Measurements from ENCODE around the gene SLC2A13.
"Not testable (repeated sequence)": the region's sequence is repeated elsewhere in the genome, so short reads cannot be mapped to it uniquely, and the experiment has no call there.

Gene SLC2A13

GRCh38 chr12:39867631-39868327, 238.1 kb downstream of the SLC2A13 start:
- no peak overlapping the region for H3K4me3 ChIP-seq (ENCODE audit: low read length)
- H3K27ac ChIP-seq (ENCODE audit: low read depth, low read length) = no peak overlapping the region
- no CpG with 5 or more reads among the region's 1 CpG for WGBS
- peaks cover 7% of the 10 kb centered on the region for H3K36me3 ChIP-seq (ENCODE audit: insufficient read depth, low read length)
- H3K27me3 ChIP-seq (ENCODE audit: insufficient read depth, low read length) = no peaks in the 10 kb centered on the region
- no peaks in the 10 kb centered on the region for H3K9me3 ChIP-seq (ENCODE audit: insufficient read depth, low read depth, low read length)
- H3K4me1 ChIP-seq (ENCODE audit: insufficient read depth, low read length) = no peaks in the 10 kb centered on the region
- no peak overlapping the region for H3K9ac ChIP-seq (ENCODE audit: low read depth, low read length)

- Histone ChIP-seq H3K4me3 (ENCODE audit: low read length) (no peak overlapping the region), H3K9me3 (ENCODE audit: insufficient read depth, low read depth, low read length) (no peaks in the 10 kb centered on the region), H3K4me1 (ENCODE audit: insufficient read depth, low read length) (no peaks in the 10 kb centered on the region), H3K9ac (ENCODE audit: low read depth, low read length) (no peak overlapping the region), H3K27me3 (ENCODE audit: insufficient read depth, low read length) (no peaks in the 10 kb centered on the region), H3K27ac (ENCODE audit: low read depth, low read length) (no peak overlapping the region), H3K36me3 (ENCODE audit: insufficient read depth, low read length) (peaks cover 7% of the 10 kb centered on the region)
- WGBS = 98% methylated on average over 6 of the region's 6 CpGs
These were observed 239.7 kb downstream of the SLC2A13 start for GRCh38 chr12:39866135-39866534.

DNA sequence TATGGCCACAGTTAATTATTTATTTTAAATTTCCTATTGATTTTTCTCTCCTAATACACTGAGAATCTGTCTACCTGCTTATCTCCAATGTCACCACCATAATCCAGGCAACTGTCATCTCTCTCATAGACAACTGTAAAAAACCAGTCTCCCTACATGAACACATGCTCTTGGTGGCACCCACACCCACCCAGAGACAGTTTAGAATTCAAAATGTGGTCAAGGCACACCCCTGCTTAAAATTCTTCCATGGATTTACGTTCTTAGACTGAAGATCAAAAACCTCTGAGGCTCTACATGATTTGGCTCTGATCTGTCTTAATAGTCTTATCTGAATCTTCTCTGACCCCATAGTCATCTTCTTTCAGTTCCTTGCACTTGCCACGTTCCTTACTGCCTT, 245.2 kb downstream of the SLC2A13 start:
- no peaks in the 10 kb centered on the region for H3K27me3 ChIP-seq (ENCODE audit: insufficient read depth, low read length)
- H3K4me3 ChIP-seq (ENCODE audit: low read length) = no peak overlapping the region
- no peaks in the 10 kb centered on the region for H3K9me3 ChIP-seq (ENCODE audit: insufficient read depth, low read depth, low read length)
- peaks cover 7% of the 10 kb centered on the region for H3K36me3 ChIP-seq (ENCODE audit: insufficient read depth, low read length)
- H3K27ac ChIP-seq (ENCODE audit: low read depth, low read length) = no peak overlapping the region
- H3K4me1 ChIP-seq (ENCODE audit: insufficient read depth, low read length) = no peaks in the 10 kb centered on the region
- 92% methylated on average over 2 of the region's 2 CpGs for WGBS
- H3K9ac ChIP-seq (ENCODE audit: low read depth, low read length) = no peak overlapping the region

DNA sequence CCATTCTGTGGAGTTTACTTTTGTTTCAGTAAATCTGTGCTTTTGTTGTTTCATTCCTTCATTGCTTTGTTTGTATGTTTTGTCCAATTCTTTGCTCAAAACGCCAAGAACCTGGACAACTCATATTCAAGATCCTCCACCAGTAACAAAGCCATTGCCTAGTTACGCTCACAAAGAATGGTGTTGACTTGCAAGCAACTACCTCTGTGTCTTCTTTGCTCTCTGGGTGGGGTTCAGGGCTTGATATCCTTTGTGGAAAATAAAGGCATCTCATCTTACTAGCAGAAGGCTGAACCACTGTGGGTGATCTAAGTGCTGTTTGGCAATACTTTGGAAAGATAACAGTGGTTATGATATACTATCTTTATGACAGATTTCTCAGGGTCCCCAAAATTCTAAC, 252.9 kb downstream of the SLC2A13 start:
- no peak overlapping the region for H3K9ac ChIP-seq (ENCODE audit: low read depth, low read length)
- no peaks in the 10 kb centered on the region for H3K36me3 ChIP-seq (ENCODE audit: insufficient read depth, low read length)
- no peak overlapping the region for H3K27ac ChIP-seq (ENCODE audit: low read depth, low read length)
- no peaks in the 10 kb centered on the region for H3K27me3 ChIP-seq (ENCODE audit: insufficient read depth, low read length)
- WGBS = 100% methylated on average over 2 of the region's 2 CpGs
- H3K9me3 ChIP-seq (ENCODE audit: insufficient read depth, low read depth, low read length) = no peaks in the 10 kb centered on the region
- no peak overlapping the region for H3K4me3 ChIP-seq (ENCODE audit: low read length)
- no peaks in the 10 kb centered on the region; the same call in 1 of the 2 replicates for H3K4me1 ChIP-seq (ENCODE audit: insufficient read depth, low read length)

DNA sequence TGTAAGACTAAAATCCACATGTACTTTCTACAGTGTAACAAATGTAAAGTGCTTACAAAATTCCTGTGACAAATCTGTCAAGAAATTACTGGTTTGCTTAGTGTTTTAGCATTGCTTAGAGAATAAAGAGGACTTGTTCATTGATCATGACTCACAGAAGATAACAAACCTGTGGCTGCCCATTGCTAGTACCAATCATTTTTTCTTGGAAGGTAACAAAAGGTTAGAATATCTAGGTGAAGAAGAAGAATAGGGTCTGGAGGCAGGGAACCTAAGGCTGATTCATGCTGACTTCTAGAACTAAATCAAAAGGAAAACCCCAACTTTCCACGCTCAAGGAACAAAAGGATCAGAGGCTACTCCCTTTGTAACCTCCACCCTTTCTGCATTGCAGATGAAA, 253.5 kb downstream of the SLC2A13 start:
- H3K9ac ChIP-seq (ENCODE audit: low read depth, low read length) = no peak overlapping the region
- H3K9me3 ChIP-seq (ENCODE audit: insufficient read depth, low read depth, low read length) = no peaks in the 10 kb centered on the region
- no peak overlapping the region for H3K27ac ChIP-seq (ENCODE audit: low read depth, low read length)
- no peak overlapping the region for H3K4me3 ChIP-seq (ENCODE audit: low read length)
- no peaks in the 10 kb centered on the region; the same call in 1 of the 2 replicates for H3K4me1 ChIP-seq (ENCODE audit: insufficient read depth, low read length)
- H3K36me3 ChIP-seq (ENCODE audit: insufficient read depth, low read length) = no peaks in the 10 kb centered on the region
- no peaks in the 10 kb centered on the region for H3K27me3 ChIP-seq (ENCODE audit: insufficient read depth, low read length)
- 92% methylated on average over 1 of the region's 1 CpG for WGBS

GRCh38 chr12:39848218-39848617, 257.7 kb downstream of the SLC2A13 start:
- not testable (repeated sequence) for H3K36me3 ChIP-seq (ENCODE audit: insufficient read depth, low read length); H3K9ac ChIP-seq (ENCODE audit: low read depth, low read length); H3K27ac ChIP-seq (ENCODE audit: low read depth, low read length); H3K27me3 ChIP-seq (ENCODE audit: insufficient read depth, low read length); H3K9me3 ChIP-seq (ENCODE audit: insufficient read depth, low read depth, low read length); H3K4me1 ChIP-seq (ENCODE audit: insufficient read depth, low read length); H3K4me3 ChIP-seq (ENCODE audit: low read length)
- 94% methylated on average over 1 of the region's 1 CpG for WGBS

DNA sequence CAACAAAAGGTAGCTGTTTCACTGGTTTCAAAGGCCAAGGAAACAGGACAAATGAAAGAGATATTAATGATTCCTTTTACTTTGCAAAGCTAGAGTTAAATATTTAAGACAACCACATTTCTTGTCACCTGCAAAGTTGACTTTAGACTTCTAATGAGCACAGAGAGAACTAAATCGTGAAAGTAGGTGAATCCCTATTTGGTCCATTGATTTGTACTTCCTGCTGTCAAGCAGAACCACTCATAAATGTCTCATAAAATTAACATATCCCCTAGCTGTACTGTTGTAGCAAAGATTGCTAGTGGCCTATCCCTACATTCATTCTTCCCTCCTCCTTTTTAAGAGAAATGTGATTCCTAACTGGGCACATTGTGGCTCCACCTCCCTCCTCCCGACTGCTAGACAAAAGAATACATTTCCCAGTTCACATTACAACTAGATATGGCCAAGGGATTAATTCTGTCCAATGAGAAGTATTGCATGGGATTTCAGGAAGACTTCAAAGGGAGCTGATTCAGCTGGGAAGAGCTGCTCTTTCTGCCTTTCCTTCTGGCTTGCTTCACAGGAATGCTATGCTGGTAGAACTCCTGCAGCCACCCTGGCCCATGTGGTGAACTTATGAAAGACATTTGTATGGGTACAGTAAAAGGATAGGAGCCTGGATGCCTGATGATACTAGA, 258.8 kb downstream of the SLC2A13 start:
- no peak overlapping the region for H3K27ac ChIP-seq (ENCODE audit: low read depth, low read length)
- H3K4me1 ChIP-seq (ENCODE audit: insufficient read depth, low read length) = no peaks in the 10 kb centered on the region; the same call in 1 of the 2 replicates
- 79% methylated on average over 2 of the region's 2 CpGs for WGBS
- no peaks in the 10 kb centered on the region for H3K9me3 ChIP-seq (ENCODE audit: insufficient read depth, low read depth, low read length)
- no peak overlapping the region for H3K4me3 ChIP-seq (ENCODE audit: low read length)
- H3K27me3 ChIP-seq (ENCODE audit: insufficient read depth, low read length) = no peaks in the 10 kb centered on the region
- H3K36me3 ChIP-seq (ENCODE audit: insufficient read depth, low read length) = no peaks in the 10 kb centered on the region
- no peak overlapping the region for H3K9ac ChIP-seq (ENCODE audit: low read depth, low read length)

DNA sequence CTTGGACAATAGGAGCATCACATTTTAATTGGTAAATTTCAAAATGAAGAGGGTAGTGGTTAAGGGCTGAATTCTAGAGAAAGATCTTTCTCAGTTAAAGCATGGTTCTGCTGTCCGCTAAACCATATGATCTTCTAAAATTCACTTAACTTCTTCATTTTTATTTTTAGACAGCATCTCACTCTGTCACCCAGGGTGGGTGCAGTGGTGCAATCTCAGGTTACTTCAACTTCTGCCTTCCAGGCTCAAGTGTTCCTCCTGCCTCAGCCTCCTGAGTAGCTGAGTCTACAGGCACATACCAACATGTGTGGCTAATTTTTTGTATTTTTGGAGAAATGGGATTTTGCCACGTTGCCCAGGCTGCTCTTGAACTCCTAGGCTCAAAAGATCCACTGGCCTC, 259.6 kb downstream of the SLC2A13 start:
- Histone ChIP-seq H3K27ac (ENCODE audit: low read depth, low read length) (no peak overlapping the region), H3K9ac (ENCODE audit: low read depth, low read length) (no peak overlapping the region), H3K36me3 (ENCODE audit: insufficient read depth, low read length) (no peaks in the 10 kb centered on the region), H3K9me3 (ENCODE audit: insufficient read depth, low read depth, low read length) (no peaks in the 10 kb centered on the region), H3K4me1 (ENCODE audit: insufficient read depth, low read length) (no peaks in the 10 kb centered on the region; the same call in 1 of the 2 replicates), H3K4me3 (ENCODE audit: low read length) (no peak overlapping the region), H3K27me3 (ENCODE audit: insufficient read depth, low read length) (no peaks in the 10 kb centered on the region)
- WGBS = 92% methylated on average over 2 of the region's 2 CpGs

GRCh38 chr12:39840422-39840821, 265.5 kb downstream of the SLC2A13 start:
- no peaks in the 10 kb centered on the region for H3K36me3 ChIP-seq (ENCODE audit: insufficient read depth, low read length)
- no peaks in the 10 kb centered on the region for H3K4me1 ChIP-seq (ENCODE audit: insufficient read depth, low read length)
- no peak overlapping the region for H3K9ac ChIP-seq (ENCODE audit: low read depth, low read length)
- H3K27ac ChIP-seq (ENCODE audit: low read depth, low read length) = no peak overlapping the region
- 90% methylated on average over 2 of the region's 2 CpGs for WGBS
- no peak overlapping the region for H3K4me3 ChIP-seq (ENCODE audit: low read length)
- no peaks in the 10 kb centered on the region for H3K9me3 ChIP-seq (ENCODE audit: insufficient read depth, low read depth, low read length)
- no peaks in the 10 kb centered on the region for H3K27me3 ChIP-seq (ENCODE audit: insufficient read depth, low read length)

DNA sequence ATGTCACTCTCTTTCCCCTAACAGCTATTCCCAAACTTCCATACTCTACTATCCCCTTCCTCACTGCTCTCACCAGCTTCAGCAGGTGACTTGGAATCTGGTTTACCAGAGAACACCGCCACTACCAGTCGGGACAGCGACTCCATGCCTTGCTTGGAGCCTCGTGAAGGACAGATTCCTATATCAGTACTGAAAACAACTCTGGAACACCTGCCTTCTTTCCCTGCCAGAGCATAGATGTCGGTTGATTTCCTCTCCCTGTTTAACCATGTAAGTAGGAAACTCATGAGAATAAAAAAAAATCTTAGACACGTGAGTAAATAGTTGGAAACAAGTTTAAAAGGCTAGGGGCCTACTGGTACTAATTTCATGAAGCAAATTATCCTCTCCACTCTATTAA, 266.8 kb downstream of the SLC2A13 start:
- H3K9ac ChIP-seq (ENCODE audit: low read depth, low read length) = no peak overlapping the region
- WGBS = 95% methylated on average over 6 of the region's 6 CpGs
- H3K4me1 ChIP-seq (ENCODE audit: insufficient read depth, low read length) = no peaks in the 10 kb centered on the region
- H3K27me3 ChIP-seq (ENCODE audit: insufficient read depth, low read length) = no peaks in the 10 kb centered on the region
- no peaks in the 10 kb centered on the region for H3K9me3 ChIP-seq (ENCODE audit: insufficient read depth, low read depth, low read length)
- no peak overlapping the region for H3K4me3 ChIP-seq (ENCODE audit: low read length)
- no peaks in the 10 kb centered on the region for H3K36me3 ChIP-seq (ENCODE audit: insufficient read depth, low read length)
- H3K27ac ChIP-seq (ENCODE audit: low read depth, low read length) = no peak overlapping the region

- Histone ChIP-seq H3K27me3 (ENCODE audit: insufficient read depth, low read length) (no peaks in the 10 kb centered on the region), H3K4me1 (ENCODE audit: insufficient read depth, low read length) (no peaks in the 10 kb centered on the region), H3K4me3 (ENCODE audit: low read length) (no peak overlapping the region), H3K9ac (ENCODE audit: low read depth, low read length) (no peak overlapping the region), H3K27ac (ENCODE audit: low read depth, low read length) (no peak overlapping the region), H3K9me3 (ENCODE audit: insufficient read depth, low read depth, low read length) (no peaks in the 10 kb centered on the region), H3K36me3 (ENCODE audit: insufficient read depth, low read length) (no peaks in the 10 kb centered on the region)
- WGBS = 100% methylated on average over 3 of the region's 4 CpGs
These were observed 270.1 kb downstream of the SLC2A13 start for GRCh38 chr12:39835517-39836489.
